GM18505 (cell line): Measurements from ENCODE around the gene IFIT1.
"Not testable (repeated sequence)": the region's sequence is repeated elsewhere in the genome, so short reads cannot be mapped to it uniquely, and the experiment has no call there.

Source experiments
- ATAC-seq: cut with Tn5 transposase; IDR thresholded peaks from one replicate; pipeline ENCODE4 v1.9.1; 2021; ENCODE audit not compliant: unreplicated experiment
- POLR2A ChIP-seq: IDR thresholded peaks from 4 replicates; pipeline ENCODE4 v1.6.1; 2011; ENCODE audit warnings: borderline replicate concordance; ENCODE audit not compliant: insufficient read depth, insufficient read length; ENCODE audit errors: extremely low read depth

Gene IFIT1

DNA sequence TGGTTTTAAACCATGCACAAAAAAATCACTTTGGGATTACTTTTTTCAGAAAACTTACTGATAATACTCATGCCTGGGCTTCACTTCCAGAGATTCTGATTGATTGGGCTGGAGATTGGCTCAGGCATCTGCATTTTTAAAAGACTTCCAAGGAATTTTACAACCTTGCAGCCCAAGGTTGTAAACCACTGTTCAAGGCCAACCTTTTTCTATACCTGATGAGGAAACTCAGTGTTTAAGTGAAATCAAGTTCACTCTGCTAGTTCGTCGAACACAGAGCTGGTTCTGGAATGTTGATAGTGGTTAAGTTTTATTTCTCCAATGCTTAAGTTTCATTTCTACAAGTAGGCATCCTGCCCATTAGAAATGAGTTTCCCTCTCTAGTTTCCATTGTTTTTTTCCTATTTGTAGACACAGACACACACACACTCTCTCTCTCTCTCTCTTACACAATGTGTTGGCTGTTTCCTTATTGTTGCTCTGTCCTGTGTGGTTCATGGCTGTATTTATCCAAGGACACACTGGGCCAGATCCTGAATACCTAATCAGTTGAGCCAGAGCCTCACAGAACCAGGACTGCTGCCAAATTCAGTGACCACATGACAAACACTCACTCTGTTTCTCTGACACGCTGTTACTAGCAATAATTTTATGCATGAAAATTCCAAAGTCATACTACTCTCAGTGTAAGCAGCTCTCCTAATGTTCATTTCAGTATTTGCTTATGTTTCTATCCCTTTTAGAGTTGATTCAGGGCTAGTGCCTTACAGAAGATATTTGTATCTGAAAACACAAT is 18.3 kb upstream of the IFIT1 start:
- no peak for TF ChIP-seq POLR2A
- no peak for ATAC-seq

GRCh38 chr10:89374713-89375141 is 17.7 kb upstream of the IFIT1 start:
- no peak for ATAC-seq

DNA sequence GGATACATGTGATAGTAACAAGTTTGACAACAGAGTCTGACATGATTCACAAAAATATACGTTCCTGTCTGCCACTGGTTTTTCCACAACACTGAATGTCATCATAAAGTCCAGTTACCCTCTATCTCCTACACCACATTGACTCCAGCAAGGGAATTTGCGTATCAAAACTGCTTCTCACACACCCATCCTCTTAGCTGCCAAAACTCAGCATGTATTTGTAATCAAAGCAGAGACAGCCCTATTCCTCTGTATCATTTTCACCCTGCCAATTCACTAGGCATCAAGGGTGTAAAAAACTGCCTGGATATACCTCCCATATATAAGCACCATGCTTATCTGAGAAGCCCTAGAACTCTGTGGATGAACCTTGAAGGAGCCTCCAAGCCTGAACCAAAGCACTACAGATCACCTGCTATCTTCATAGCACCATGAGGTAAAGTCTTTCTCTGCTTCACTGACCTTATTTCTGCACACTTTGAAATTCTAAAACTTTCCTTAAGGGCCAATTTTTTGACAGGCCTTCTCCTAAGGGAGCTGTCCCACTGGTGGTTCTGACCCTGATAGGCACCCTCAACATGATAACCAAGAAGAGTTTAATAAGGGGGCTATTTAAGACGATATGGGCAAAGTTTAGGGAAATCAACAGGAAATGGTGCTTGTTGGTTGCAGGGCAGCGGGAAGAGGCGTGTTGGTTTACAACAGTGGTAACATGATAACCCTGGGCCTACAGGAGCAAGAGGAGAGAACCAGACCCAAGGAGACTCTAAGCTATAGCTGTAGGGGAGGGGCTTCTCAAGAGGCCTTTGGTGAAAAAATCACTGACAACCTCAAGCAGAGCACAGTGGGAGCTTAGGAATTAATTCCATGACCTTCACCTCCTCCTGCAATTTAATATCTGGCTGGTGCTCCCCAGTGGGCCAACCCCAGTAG is 14.5 kb upstream of the IFIT1 start, which contains the start of gene IFIT1B:
Gene IFIT1B (plus strand): TSS at position 352 of the 933 bp plus-strand sequence. CDS start 80 bp downstream, at position 432.
- no peak for ATAC-seq
- TF ChIP-seq POLR2A, result no peak

More at GRCh38 chr10:89374713-89375141, 17.7 kb upstream of the IFIT1 start:
- TF ChIP-seq POLR2A, result no peak

DNA sequence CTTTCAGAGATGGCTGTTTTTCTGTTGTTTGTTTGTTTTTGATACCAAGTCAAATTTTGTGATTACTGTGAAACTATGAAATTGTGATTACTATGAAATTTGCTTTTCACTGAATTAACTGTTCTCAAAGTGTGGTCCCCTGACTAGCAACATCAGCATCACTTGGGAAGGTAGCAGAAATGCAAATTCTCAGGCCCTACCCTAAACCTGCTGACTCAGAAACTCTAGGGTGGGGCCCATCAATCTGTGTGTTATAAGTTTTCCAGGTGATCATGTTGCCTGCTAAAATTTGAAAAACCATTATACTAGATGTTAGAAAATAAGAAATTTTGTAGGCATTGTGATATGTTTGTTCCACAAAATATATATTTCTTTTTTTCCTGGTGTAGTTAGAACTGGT is 13.3 kb upstream of the IFIT1 start:
- TF ChIP-seq POLR2A, result no peak

DNA sequence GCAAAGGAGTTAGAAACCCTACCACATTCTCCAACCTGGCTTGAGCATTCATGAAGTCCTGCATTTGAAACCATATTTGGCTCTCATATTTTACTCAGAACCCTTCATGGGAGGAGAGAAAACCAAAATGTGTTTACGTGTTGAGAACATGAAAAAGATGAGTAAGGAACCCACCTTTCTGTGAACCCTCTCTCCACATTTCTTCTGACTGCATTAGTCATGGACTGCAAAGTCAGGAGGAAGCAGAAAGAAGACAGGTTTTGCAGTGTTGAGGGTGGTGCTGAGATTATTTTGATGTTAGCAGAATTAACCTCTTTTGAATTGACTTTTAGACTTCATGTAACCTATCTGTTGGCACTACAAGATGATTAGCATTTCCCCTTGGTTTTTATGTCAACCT is 9.7 kb upstream of the IFIT1 start:
- no peak for ATAC-seq
- TF ChIP-seq POLR2A, result no peak

More for the DNA sequence above, 13.3 kb upstream of the IFIT1 start:
- ATAC-seq, result no peak

- TF ChIP-seq POLR2A, result no peak
- no peak for ATAC-seq
These were observed 7.7 kb upstream of the IFIT1 start for GRCh38 chr10:89384474-89385340.

DNA sequence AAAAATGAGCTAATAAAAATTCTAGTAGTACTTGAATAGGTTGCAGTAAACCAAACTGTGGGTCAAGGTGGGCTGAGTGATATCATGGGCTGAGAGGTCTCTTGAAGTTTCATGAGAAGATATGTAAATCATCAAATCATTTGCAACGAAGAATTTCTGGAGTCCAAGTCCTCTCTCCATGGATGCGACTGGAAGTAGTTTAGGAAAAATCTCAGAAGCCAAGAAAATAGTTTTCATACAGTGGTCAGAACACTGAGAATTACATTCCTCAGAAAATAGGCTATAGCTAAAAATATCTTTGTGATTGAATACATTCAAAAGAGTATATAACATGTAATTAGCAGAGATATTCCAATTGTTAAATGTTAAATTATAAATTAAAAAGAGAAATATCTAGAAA is 3.6 kb upstream of the IFIT1 start:
- TF ChIP-seq POLR2A, result no peak
- ATAC-seq, result no peak

- ATAC-seq, result no peak
- no peak for TF ChIP-seq POLR2A
These were observed 3.2 kb upstream of the IFIT1 start for GRCh38 chr10:89389254-89389653.

DNA sequence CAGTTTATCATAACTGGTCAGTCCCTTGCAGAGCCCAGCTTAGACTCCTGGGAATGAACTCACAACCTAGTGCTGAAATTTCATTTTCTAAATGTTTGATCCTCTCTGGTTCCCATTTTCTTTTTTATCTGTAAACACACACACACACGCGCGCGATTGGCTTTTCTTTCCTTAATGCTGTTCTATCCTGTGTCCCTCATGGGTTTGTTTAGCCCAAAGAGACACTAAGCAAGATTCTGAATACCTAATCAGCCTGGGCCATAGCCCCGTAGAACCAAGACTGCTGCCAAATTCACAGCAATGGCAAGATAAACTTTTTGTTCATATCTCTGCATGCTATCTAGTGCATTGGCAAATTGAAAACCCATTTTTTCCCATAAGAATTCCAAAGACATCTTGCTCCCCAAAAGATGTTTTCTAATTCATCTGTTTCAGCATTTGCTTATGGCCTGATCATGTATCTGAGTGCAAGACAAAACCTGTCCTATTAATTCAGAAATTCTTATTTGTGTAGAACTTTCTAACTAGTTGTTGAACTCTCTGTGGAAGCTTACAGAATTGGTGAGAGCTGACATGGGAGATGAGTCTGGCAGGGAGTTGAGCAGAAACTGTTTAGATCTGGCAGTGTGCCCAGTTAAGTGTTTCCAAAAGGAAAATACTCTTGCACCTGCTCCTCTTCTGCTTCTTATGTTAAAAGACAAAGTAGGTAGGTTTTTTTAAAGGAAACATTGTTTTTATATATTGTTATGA is 1.8 kb upstream of the IFIT1 start:
- ATAC-seq, result no peak
- TF ChIP-seq POLR2A, result no peak

GRCh38 chr10:89391226-89391576 is 1.2 kb upstream of the IFIT1 start:
- not testable (repeated sequence) for ATAC-seq

DNA sequence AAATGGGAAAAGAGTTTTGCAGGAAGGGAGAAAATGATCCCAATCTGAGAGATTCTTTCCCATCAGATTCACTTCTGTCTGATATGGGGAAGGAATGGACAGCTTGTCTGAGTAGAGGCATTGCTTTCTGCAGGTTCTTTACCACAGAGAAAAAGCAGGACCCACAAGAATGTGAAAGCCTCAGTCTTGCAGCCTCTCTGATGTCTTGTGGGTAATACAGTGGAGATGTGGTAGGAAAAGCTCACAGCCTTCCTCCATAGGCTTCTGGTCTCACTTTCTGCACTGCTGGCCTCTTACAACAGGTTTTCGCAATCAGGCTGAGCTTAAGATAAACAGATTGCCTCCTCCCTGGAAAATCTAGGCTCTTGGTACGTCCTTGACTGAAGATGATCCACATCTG is 551 bp downstream of the IFIT1 start:
- no peak for TF ChIP-seq POLR2A

GRCh38 chr10:89393898-89394297 is 1.5 kb downstream of the IFIT1 start:
- no peak for ATAC-seq
- TF ChIP-seq POLR2A, result no peak

More for the DNA sequence above, 551 bp downstream of the IFIT1 start:
- peak; percentile 19 for ATAC-seq

GRCh38 chr10:89395141-89395540 is 2.7 kb downstream of the IFIT1 start:
- no peak for TF ChIP-seq POLR2A
- ATAC-seq, result no peak
